KBM-7 (cell line): ENCODE results near the gene SLCO3A1.

Experiments
- DNase-seq: peaks from one replicate; pipeline ENCODE4 v3.0.0-alpha.2; 2015
- in situ Hi-C: fragments of 300-500 bp; cut with MboI; formaldehyde crosslinking; loops from 2 replicates; pipeline ENCODE4 v1.14.3; 2020; ENCODE audit warnings: low sequenced_read_pairs, low pct_unique_long_range_greater_than_20kb, mixed read lengths

SLCO3A1 gene

GRCh38 chr15:92118162-92118935 lies 264.8 kb downstream of the SLCO3A1 start:
- no peak for DNase-seq
- in situ Hi-C loops, result loop anchor here (25.0 kb wide), 1 partner anchor 594 kb away; no protein-coding TSS in a partner anchor

GRCh38 chr15:92118936-92119325 lies 265.4 kb downstream of the SLCO3A1 start:
- DNase-seq, result no peak
- in situ Hi-C loops, result loop anchor here (25.0 kb wide), 1 partner anchor 593 kb away; no protein-coding TSS in a partner anchor

GRCh38 chr15:92120094-92120795 lies 266.7 kb downstream of the SLCO3A1 start:
- in situ Hi-C loops, result loop anchor here (25.0 kb wide), 1 partner anchor 592 kb away; no protein-coding TSS in a partner anchor
- DNase-seq, result no peak

- in situ Hi-C loops, result loop anchor here (25.0 kb wide), 1 partner anchor 591 kb away; no protein-coding TSS in a partner anchor
- DNase-seq, result no peak
These were observed 267.5 kb downstream of the SLCO3A1 start for GRCh38 chr15:92121047-92121446.

GRCh38 chr15:92122259-92122658 lies 268.8 kb downstream of the SLCO3A1 start:
- in situ Hi-C loops, result loop anchor here (25.0 kb wide), 1 partner anchor 590 kb away; no protein-coding TSS in a partner anchor
- no peak for DNase-seq

- DNase-seq, result no peak
- in situ Hi-C loops, result loop anchor here (25.0 kb wide), 1 partner anchor 588 kb away; no protein-coding TSS in a partner anchor
These were observed 270.6 kb downstream of the SLCO3A1 start for GRCh38 chr15:92123962-92124656.

GRCh38 chr15:92124657-92125010 lies 271.1 kb downstream of the SLCO3A1 start:
- in situ Hi-C loops, result loop anchor here (25.0 kb wide), 1 partner anchor 588 kb away; no protein-coding TSS in a partner anchor
- DNase-seq, result no peak

- DNase-seq, result no peak
- in situ Hi-C loops, result no loop called here
These were observed 275.3 kb downstream of the SLCO3A1 start for GRCh38 chr15:92128788-92129187.

GRCh38 chr15:92130244-92130643 lies 276.7 kb downstream of the SLCO3A1 start:
- in situ Hi-C loops, result no loop called here
- DNase-seq, result no peak

- in situ Hi-C loops, result no loop called here
- DNase-seq, result no peak
These were observed 277.4 kb downstream of the SLCO3A1 start for GRCh38 chr15:92130906-92131305.

GRCh38 chr15:92132982-92133755 lies 279.7 kb downstream of the SLCO3A1 start:
- in situ Hi-C loops, result no loop called here
- no peak for DNase-seq

- DNase-seq, result no peak
- in situ Hi-C loops, result no loop called here
These were observed 287.3 kb downstream of the SLCO3A1 start for GRCh38 chr15:92140796-92141195.

GRCh38 chr15:92141607-92142006 lies 288.1 kb downstream of the SLCO3A1 start:
- in situ Hi-C loops, result no loop called here
- DNase-seq, result no peak

GRCh38 chr15:92142242-92143232 lies 289.0 kb downstream of the SLCO3A1 start:
- in situ Hi-C loops, result no loop called here
- no peak for DNase-seq

- in situ Hi-C loops, result no loop called here
- no peak for DNase-seq
These were observed 290.3 kb downstream of the SLCO3A1 start for GRCh38 chr15:92143765-92144164.

- in situ Hi-C loops, result no loop called here
- no peak for DNase-seq
These were observed 293.1 kb downstream of the SLCO3A1 start for GRCh38 chr15:92146511-92147150.

- DNase-seq, result no peak
- in situ Hi-C loops, result no loop called here
These were observed 295.5 kb downstream of the SLCO3A1 start for GRCh38 chr15:92149029-92149428.
